GM19328 (cell line): ENCODE results near the gene KIF3B.
"Not testable (repeated sequence)": the region's sequence is repeated elsewhere in the genome, so short reads cannot be mapped to it uniquely, and the experiment has no call there.

Experiments
- ATAC-seq: cut with Tn5 transposase; IDR thresholded peaks from one replicate; pipeline ENCODE4 v1.9.1; 2021; ENCODE audit warnings: mild to moderate bottlenecking, moderate library complexity; ENCODE audit not compliant: unreplicated experiment

The KIF3B gene

DNA sequence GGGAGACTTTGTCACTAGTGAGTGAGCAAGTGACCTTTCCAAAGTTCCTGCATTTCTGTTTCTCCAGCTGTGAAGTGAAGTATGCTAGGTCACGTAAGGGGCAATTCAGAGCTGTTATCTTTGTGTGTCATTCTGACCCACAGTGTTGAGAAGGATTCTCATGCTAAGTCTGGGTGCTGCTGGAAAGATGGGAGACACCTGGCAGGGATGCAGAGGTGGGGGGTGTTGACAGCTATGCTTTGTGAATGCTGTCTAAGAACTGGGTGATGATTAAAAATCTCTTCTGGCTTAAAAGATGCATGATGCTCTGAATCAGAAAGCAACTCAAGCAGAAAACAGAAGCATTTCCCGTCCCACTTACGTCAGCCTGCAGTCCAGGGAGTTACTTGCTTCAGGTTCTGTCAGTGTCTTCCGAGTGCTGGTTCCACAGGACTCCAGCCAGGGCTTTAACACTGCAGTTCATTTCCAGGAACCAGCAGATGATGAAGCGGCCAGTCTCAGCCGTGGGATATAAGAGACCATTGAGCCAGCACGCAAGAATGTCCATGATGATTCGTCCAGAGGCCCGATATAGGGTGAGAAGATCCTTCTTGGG, 49.7 kb downstream of the KIF3B start:
- no peak for ATAC-seq

GRCh38 chr20:32329817-32330554, 52.5 kb downstream of the KIF3B start:
- no peak for ATAC-seq

DNA sequence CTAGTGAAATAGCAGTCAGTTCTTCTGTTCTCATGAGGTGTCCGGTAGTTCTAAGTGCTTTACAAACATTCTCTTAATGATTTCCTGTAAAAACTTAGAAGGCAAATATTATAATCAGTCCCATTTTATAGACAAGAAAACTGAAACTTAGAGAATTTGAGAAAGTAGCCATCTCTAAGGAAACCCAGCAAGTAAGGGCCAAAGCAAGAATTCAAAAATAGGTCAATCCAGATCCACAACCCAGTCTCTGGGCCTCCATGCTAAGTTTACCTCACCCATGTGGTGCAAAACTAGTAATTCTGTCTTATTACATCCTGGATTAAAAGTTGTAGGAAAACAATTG, 53.1 kb downstream of the KIF3B start:
- ATAC-seq, result no peak

DNA sequence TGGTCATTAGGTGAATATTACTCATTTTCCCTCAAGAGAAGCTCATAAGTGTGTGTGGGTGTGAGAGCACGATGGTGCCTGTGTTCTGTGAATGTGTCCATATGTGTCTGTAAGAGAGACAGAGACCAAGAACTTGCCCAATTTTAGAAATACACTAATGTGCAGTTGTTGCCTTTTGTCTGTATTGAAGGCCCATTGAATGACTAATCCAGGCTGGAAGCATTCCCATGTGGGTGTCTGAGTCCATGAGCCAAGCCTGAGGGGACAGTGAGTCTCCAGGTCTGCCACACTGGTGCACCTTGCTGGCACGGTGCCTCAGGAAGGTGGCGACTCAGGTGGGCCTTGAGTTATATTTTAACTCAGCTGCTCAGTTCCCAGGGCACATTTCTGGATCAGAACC, 55.2 kb downstream of the KIF3B start:
- no peak for ATAC-seq

- peak; percentile 62 for ATAC-seq
Measured at GRCh38 chr20:32333181-32333987, 55.9 kb downstream of the KIF3B start.

DNA sequence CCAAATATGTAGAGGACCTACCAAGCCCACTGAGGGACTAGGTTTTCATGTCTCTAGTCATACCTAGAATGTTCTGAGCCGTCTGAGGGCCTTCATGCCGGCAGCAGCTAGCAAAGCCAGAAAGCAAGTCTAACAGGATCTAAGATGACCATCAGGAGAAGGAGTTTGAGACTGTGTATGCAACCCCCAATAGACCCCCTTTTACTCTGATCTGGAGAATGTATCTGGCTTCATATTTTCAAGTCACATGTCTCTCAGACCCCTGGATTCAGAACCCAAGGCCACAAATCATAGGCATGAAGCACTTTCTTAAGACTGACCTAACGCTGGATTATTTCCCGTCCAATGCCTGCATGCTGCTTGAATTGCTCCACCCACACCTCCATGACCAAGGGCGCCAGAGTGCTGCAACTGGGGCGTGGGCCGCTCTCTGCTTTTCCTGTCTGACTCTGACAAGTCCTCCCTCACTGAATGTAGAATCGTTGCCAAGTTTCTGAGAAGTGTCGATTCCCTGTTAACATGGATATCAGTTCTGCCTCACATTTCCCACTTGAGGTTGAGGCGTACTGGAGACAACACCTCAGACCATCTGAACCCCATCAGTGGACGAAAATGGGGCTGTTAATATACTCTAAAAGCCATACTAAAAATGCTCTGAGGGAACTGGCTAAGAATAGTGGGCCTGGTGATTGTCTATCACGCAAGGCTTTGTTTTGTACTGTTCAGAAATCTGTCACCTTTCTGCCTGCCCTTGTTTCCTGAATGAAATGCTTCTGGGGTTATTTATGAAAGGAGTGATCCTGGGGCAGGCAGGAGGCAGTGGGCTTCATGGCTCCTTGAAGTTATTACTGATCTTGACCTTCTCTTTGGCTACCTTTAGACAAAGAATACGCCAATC, 56.8 kb downstream of the KIF3B start:
- ATAC-seq, result no peak

- no peak for ATAC-seq
Measured at GRCh38 chr20:32336918-32337347, 59.5 kb downstream of the KIF3B start.

DNA sequence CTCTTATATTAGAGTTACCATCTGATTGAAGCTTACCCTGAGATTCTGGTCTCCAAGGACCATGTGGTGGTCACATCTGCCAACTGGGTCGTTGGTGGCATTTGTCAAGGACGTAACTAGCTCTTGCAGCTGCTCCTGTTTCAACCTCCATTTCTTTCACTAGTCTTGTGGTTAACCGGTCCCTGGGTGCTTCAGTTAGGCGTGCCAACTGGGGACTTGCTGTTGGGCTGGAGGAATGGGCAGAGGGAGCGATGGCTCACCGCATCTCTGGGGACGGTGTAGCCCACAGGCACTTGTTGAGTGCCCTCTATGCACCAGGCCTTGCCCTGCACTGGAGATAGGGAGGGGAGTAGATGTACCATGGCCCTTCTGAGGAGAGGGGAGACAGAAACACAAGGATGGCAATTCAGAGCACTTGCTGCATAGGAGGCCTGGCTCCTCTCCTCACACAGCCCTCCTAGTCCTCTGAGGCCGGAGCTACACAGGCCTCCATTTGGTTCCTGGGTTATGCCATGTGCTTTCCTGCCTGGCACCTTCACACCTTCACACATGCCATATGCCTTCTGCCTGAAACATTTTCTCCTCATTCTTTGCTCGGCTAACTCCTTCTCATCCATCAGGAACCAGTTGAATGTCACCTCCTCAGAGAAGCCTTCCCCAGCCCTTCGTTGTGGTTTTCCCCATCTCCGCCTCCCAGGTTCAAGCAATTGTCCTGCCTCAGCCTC, 60.6 kb downstream of the KIF3B start:
- ATAC-seq, result no peak

- no peak for ATAC-seq
Measured at GRCh38 chr20:32338665-32339064, 61.2 kb downstream of the KIF3B start.

GRCh38 chr20:32339116-32339515, 61.7 kb downstream of the KIF3B start:
- no peak for ATAC-seq

DNA sequence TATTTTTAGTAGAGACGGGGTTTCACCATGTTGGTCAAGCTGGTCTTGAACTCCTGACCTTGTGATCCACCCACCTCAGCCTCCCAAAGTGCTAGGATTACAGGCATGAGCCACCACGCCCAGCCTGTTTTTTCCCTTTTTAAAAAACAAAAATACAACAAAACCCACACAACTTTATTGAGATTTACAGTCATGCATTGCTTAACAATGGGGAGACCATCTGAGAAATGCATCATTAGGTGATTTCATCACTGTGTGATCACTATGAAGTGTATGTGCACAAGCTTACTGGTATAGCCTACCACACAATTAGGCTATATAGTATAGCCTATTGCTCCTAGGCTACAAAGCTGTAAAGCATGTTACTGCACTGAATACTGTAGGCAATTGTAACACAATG, 63.6 kb downstream of the KIF3B start:
- not testable (repeated sequence) for ATAC-seq

- ATAC-seq, result no peak
Measured at GRCh38 chr20:32343439-32343838, 66.0 kb downstream of the KIF3B start.

- no peak for ATAC-seq
Measured at GRCh38 chr20:32344835-32345506, 67.5 kb downstream of the KIF3B start.

- ATAC-seq, result no peak
Measured at GRCh38 chr20:32348207-32348606, 70.8 kb downstream of the KIF3B start.

GRCh38 chr20:32350421-32350820, 73.0 kb downstream of the KIF3B start:
- ATAC-seq, result no peak

GRCh38 chr20:32352121-32352720, 74.8 kb downstream of the KIF3B start:
- no peak for ATAC-seq

GRCh38 chr20:32353848-32354496, 76.5 kb downstream of the KIF3B start:
- no peak for ATAC-seq

GRCh38 chr20:32354592-32355416, 77.4 kb downstream of the KIF3B start:
- ATAC-seq, result no peak
